Measurements from ENCODE around the gene XYLT2. TPM values are rescaled to one million over a fixed set of nuclear protein-coding genes. Genes with fewer than 3 reads are reported as not detected.

The XYLT2 gene
- total and polyA plus RNA-seq, 2 donors (not counting 3 experiments of a cell fraction or from before 2014, with no cell fraction given) = 19.1 to 26.6 TPM

- Histone ChIP-seq H3K27me3 (ENCODE audit: control insufficient read depth in 2 of 2, insufficient read depth in 2 of 2, low read length in 2 of 2) (no peaks in the 10 kb centered on the region), H3K79me2 (ENCODE audit: control insufficient read depth, insufficient read depth, low read length) (no peaks in the 10 kb centered on the region), H3K4me3 (replicated peaks in 1 of 3; ENCODE audit: insufficient read depth in 1 of 3, low read depth in 1 of 3, low read length in 3 of 3) (no peak overlapping the region), H3K27ac (ENCODE audit: insufficient read depth, low read depth, low read length) (no peak overlapping the region), H3K9me3 (replicated peaks; ENCODE audit: control insufficient read depth, insufficient read depth, low read length) (no peaks in the 10 kb centered on the region), H2AFZ (ENCODE audit: low read depth, low read length) (no peak overlapping the region), H3K4me2 (ENCODE audit: insufficient read depth, low read length) (no peak overlapping the region), H3K9me1 (replicated peaks; ENCODE audit: control insufficient read depth, extremely low read depth, insufficient read depth, low read length) (no peaks in the 10 kb centered on the region), H4K20me1 (replicated peaks; ENCODE audit: control insufficient read depth, extremely low read depth, insufficient read depth, low read length) (no peaks in the 10 kb centered on the region), H3K9ac (replicated peaks; ENCODE audit: extremely low read depth, insufficient read depth, low read length) (no peak overlapping the region), H3K36me3 (ENCODE audit: control insufficient read depth in 2 of 2, extremely low read depth in 1 of 2, insufficient read depth in 2 of 2, low read length in 2 of 2) (peaks cover 3 to 39% of the 10 kb centered on the region in 2 experiments), H3K4me1 (ENCODE audit: control insufficient read depth, extremely low read depth, insufficient read depth, low read length) (no peaks in the 10 kb centered on the region)
- CTCF ChIA-PET = no interaction called here
- no peak for DNase-seq (ENCODE audit: low read depth, low spot score)
- intact Hi-C loops (cut with micrococcal nuclease) = no loop called here
- POLR2A ChIA-PET = no interaction called here
- no TSS peak for BruUV-seq (replicated peaks)
- TF ChIP-seq MAX (IDR thresholded peaks at IDR 0.05; ENCODE audit: insufficient read depth, insufficient read length) = no peak
- no peak for TF ChIP-seq POLR2AphosphoS5 (IDR thresholded peaks at IDR 0.05; ENCODE audit: insufficient read depth, low read depth, low read length)
- TF ChIP-seq MYC (IDR thresholded peaks at IDR 0.05; ENCODE audit: low read depth, low read length) = no peak
- no peak for TF ChIP-seq JUN (IDR thresholded peaks at IDR 0.05; ENCODE audit: borderline replicate concordance, insufficient read depth, insufficient read length, low read depth)
- no peak for TF ChIP-seq CTCF (IDR thresholded peaks at IDR 0.05; ENCODE audit: extremely low read depth in 1 of 2, insufficient read depth in 1 of 2, low read depth in 1 of 2, low read length in 2 of 2)
- TF ChIP-seq POLR2A (IDR thresholded peaks at IDR 0.05; ENCODE audit: low read depth, low read length) = no peak
- TF ChIP-seq EZH2 (IDR thresholded peaks at IDR 0.05; ENCODE audit: borderline replicate concordance, low read depth, low read length, severe bottlenecking) = no peak
- no peak for TF ChIP-seq GATA2 (IDR thresholded peaks at IDR 0.05; ENCODE audit: insufficient read depth, insufficient read length, low read depth, low read length)
- TF ChIP-seq FOS (IDR thresholded peaks at IDR 0.05; ENCODE audit: borderline replicate concordance, insufficient read depth, low read length) = no peak
- dilution Hi-C loops (cut with MboI; ENCODE audit: extremely low pct_ligation_motif_present, low sequenced_read_pairs) = no loop called here
- no peak for FAIRE-seq
Observed at GRCh38 chr17:50354776-50355175, 8.8 kb downstream of the XYLT2 start.
